Measurements from ENCODE around the gene CFAP74.
"Not testable (repeated sequence)": the region's sequence is repeated elsewhere in the genome, so short reads cannot be mapped to it uniquely, and the experiment has no call there.

CFAP74 gene

DNA sequence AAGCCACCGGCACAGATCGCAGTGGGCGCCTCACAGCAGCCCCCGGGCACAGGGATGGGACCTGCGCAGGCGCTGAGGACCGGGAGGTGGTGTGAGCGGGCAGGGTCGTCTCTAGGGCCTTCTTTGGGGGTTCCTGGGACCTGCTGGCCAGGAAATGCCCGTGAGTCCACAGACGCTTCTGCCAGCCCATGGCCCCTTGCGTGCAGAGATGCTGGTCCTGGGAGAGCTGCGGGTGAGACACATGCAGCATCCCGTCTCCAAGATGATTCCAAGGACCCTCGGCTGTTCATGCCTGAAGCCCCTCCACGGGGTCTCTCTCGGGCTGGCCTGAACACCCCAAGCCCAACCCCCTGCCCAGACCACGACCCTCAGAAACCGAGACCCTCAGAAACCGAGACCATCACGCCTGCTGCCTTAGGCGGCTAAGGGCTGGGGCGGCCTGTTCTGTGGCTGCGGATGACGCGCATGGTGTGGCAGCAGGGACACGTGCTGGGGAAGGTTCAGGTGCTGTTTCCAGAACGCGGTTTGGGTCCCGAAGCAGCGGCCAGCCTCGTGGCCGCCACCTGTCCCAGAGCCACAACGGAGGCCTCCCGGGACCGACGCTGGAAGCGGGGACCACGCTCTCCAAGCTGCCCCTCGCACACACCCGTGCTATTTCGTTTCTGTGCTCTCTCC is 23.0 kb downstream of the CFAP74 start:
- TF ChIP-seq, protein P1, sequence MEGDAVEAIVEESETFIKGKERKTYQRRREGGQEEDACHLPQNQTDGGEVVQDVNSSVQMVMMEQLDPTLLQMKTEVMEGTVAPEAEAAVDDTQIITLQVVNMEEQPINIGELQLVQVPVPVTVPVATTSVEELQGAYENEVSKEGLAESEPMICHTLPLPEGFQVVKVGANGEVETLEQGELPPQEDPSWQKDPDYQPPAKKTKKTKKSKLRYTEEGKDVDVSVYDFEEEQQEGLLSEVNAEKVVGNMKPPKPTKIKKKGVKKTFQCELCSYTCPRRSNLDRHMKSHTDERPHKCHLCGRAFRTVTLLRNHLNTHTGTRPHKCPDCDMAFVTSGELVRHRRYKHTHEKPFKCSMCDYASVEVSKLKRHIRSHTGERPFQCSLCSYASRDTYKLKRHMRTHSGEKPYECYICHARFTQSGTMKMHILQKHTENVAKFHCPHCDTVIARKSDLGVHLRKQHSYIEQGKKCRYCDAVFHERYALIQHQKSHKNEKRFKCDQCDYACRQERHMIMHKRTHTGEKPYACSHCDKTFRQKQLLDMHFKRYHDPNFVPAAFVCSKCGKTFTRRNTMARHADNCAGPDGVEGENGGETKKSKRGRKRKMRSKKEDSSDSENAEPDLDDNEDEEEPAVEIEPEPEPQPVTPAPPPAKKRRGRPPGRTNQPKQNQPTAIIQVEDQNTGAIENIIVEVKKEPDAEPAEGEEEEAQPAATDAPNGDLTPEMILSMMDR (IDR thresholded peaks at IDR 0.05; ENCODE audit: borderline replicate concordance, insufficient read depth, low read depth, low read length): no peak
- H3K4me3 ChIP-seq (ENCODE audit: low read depth, low read length): no peak overlapping the region

DNA sequence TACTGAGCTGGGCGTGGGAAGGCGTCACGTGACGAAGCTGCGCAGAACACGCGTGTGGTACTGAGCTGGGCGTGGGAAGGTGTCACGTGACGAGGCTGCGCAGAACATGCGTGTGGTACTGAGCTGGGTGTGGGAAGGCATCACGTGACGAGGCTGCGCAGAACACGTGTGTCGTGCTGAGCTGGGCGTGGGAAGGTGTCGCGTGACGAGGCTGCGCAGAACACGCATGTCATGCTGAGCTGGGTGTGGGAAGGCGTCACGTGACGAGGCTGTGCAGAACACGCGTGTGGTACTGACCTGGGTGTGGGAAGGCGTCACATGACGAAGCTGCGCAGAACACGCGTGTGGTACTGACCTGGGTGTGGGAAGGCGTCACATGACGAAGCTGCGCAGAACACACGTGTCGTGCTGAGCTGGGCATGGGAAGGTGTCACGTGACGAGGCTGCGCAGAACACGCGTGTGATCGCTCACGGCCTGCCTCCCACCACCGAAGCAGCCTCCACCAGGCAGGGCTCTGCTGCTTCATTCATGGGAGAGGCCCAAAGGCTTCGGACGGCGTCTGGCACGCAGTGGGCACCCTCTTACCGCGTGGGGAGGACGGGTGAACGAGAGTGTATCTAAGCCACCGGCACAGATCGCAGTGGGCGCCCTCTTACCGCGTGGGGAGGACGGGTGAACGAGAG is 24.0 kb downstream of the CFAP74 start:
- TF ChIP-seq, protein P1 (IDR thresholded peaks at IDR 0.05; ENCODE audit: borderline replicate concordance, insufficient read depth, low read depth, low read length): no peak
- no peak overlapping the region for H3K4me3 ChIP-seq (ENCODE audit: low read depth, low read length)

DNA sequence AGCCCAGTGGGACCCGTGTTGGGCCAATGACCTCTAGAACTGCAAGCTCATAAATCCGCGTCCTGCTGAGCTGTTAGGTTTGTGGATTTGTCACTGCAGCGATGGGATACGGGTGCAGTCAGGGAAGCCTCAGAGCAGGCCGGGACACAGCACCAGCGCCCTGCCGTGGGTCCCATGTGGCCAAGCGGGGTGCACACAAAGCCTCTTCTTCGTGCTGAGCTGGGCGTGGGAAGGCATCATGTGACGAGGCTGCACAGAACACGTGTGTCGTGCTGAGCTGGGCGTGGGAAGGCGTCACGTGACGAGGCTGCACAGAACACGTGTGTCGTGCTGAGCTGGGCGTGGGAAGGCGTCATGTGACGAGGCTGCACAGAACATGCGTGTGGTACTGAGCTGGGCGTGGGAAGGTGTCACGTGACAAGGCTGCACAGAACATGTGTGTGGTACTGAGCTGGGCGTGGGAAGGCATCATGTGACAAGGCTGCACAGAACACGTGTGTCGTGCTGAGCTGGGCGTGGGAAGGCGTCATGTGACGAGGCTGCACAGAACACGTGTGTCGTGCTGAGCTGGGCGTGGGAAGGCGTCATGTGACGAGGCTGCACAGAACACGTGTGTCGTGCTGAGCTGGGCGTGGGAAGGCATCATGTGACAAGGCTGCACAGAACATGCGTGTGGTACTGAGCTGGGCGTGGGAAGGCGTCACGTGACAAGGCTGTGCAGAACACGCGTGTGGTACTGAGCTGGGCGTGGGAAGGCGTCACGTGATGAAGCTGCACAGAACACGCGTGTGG is 24.7 kb downstream of the CFAP74 start:
- not testable (repeated sequence) for H3K4me3 ChIP-seq (ENCODE audit: low read depth, low read length)

DNA sequence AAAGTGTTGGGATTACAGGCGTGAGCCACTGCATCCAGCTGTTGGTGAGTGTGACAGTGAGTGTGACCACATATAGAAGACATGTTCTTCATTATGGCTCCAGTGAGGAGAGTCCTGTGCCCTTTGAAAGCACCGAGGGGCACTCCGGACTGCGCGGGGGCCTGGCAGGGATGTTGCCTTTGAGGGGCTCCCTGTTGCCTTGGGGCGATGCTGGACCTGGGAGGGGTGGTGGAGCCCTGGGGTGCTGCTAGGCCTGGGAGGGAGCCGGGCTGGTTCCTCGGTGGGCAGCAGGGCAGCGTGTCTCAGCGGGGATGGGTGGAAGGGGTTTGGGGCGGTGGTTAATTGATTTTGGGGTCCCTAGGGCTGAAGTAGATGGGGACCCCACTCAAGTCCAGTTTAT is 25.5 kb downstream of the CFAP74 start:
- TF ChIP-seq, protein P1 (IDR thresholded peaks at IDR 0.05; ENCODE audit: borderline replicate concordance, insufficient read depth, low read depth, low read length): no peak
- no peak overlapping the region for H3K4me3 ChIP-seq (ENCODE audit: low read depth, low read length)

DNA sequence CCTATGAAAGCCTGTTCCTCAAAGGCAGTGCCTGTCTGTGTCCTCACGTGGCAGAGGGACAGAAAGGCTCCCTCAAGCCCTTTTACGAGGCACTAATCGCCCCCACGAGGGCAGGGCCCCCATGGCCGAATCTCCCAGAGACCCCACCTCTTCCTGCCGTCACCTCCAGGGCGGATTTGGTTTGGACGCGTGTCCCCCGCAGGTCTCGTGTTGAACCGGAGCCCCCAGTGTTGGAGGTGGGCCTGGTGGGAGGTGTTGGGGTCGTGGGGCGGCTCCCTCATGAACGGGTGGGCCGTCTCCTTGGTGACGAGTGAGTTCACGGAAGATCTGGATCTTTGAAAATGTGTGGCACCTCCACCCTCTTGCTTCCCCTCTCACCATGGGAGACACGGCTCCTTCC is 27.6 kb downstream of the CFAP74 start:
- no peak overlapping the region for H3K4me3 ChIP-seq (ENCODE audit: low read depth, low read length)
- TF ChIP-seq, protein P1 (IDR thresholded peaks at IDR 0.05; ENCODE audit: borderline replicate concordance, insufficient read depth, low read depth, low read length): no peak

DNA sequence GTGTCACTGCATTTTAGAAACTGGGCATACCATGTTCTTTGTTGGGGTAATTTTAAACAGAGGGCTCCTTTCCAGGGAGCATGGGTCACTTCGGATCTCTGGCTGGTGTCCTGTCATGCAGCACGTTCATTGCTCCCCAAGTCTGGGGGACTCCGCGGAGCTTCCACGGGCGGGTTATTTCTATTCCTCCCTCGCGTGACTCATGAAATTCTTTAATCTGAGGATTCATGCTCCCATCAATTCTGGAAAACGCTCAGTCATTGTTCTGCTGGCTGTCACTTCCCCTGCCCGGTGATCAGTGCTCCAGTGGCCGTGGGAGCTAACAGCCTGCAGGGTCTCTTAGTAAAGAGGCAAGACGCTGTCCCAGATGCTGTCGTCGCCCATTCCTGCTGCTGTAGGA is 28.1 kb downstream of the CFAP74 start:
- no peak overlapping the region for H3K4me3 ChIP-seq (ENCODE audit: low read depth, low read length)
- TF ChIP-seq, protein P1 (IDR thresholded peaks at IDR 0.05; ENCODE audit: borderline replicate concordance, insufficient read depth, low read depth, low read length): no peak

DNA sequence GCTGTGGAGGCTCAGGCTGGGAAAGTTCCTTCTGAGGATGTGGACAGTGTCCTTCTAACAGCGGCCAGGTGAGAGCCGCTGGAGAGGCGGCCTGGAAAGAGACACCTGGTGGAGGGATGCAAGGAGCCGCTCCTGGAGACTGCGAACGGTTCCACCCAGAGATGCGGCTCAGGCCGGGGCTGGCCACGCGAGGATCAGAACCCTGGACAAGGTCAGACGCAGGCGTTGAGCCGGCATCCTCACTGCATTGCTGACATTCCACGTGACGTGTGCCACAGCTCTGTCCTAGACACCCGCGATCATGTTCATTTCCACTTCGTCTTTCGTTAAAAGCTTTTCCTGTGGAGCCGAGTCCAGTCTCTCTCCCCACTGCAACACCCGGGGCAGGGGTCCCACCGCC is 28.8 kb downstream of the CFAP74 start:
- TF ChIP-seq, protein P1 (IDR thresholded peaks at IDR 0.05; ENCODE audit: borderline replicate concordance, insufficient read depth, low read depth, low read length): no peak
- H3K4me3 ChIP-seq (ENCODE audit: low read depth, low read length): no peak overlapping the region
